GOT3 (cell line): ENCODE data around the gene REEP1.
A peak's percentile ranks its signal among the peaks of the same experiment; 100 is the strongest.

Experiments
- DNase-seq: peaks from one replicate; lab custom pipeline; 2025; ENCODE audit warnings: mixed read lengths; lab: John Stamatoyannopoulos, UW

Gene REEP1

GRCh38 chr2:86305915-86306254, 31.5 kb downstream of the REEP1 start:
- no peak for DNase-seq

- DNase-seq = no peak
Observed at GRCh38 chr2:86305195-86305914, 32.1 kb downstream of the REEP1 start.

- DNase-seq = no peak
Observed at GRCh38 chr2:86304416-86304815, 33.0 kb downstream of the REEP1 start.

DNA sequence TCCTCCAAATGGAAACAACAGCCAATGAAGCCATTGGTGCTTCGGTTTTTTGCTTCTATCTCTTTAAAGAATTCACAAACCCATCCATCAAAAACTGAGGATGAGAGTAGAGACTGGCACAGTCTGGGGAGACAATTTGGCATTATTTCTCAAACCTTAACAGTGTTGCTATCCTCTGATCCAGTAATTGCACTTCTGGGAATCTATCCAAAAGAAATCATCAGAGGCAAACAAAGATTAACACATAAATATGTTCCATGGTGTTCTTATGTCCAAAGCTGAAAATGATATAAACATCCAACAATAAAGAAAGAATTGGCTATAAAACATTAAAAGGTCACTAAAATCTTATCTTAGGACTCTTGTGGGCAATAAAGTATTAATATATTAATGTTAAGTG, 35.1 kb downstream of the REEP1 start:
- no peak for DNase-seq

DNA sequence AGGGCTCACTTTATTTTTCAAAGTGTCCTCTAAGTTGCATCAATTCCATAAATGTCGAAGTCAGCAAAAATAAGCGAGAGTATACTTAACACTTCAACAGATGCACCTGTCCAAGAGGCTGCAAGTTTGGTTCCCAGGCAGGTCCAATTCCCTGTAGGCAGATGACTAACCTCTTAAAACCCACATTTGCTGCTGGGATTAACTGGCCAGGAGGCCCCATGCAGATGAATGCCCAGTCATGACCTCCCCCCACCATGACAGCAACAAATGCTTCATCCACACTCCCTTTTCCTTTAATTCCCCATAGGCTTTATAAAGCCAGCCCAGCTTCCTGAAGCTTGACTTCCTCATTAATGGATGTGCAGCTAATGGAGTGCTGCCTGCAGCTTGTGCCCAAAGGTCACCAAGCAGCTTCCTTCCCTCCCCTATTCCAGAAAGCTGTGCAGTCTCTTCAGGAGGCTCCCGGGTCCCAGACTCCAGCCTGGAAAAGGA, 35.7 kb downstream of the REEP1 start:
- peak; percentile 31 for DNase-seq

DNA sequence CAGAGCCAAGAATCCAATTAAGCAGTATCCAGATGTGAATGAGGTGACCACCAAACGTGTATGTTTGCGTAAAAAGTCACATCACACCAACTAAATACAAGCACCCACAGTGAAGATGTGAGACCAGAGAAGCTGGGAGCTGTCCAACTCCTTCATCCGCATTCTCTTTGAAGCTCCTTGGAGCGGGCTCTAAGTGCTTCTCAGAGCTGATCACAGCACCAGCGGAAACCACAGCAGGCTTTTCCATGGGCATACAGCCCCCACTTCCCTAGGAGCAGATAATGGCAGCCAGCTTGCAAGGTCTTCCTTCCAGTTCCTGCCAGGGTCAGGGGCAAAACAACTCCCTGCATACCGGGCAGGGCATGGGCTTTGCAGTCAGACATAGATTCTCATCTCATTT, 36.4 kb downstream of the REEP1 start:
- no peak for DNase-seq

GRCh38 chr2:86300496-86300895, 36.9 kb downstream of the REEP1 start:
- DNase-seq = no peak

DNA sequence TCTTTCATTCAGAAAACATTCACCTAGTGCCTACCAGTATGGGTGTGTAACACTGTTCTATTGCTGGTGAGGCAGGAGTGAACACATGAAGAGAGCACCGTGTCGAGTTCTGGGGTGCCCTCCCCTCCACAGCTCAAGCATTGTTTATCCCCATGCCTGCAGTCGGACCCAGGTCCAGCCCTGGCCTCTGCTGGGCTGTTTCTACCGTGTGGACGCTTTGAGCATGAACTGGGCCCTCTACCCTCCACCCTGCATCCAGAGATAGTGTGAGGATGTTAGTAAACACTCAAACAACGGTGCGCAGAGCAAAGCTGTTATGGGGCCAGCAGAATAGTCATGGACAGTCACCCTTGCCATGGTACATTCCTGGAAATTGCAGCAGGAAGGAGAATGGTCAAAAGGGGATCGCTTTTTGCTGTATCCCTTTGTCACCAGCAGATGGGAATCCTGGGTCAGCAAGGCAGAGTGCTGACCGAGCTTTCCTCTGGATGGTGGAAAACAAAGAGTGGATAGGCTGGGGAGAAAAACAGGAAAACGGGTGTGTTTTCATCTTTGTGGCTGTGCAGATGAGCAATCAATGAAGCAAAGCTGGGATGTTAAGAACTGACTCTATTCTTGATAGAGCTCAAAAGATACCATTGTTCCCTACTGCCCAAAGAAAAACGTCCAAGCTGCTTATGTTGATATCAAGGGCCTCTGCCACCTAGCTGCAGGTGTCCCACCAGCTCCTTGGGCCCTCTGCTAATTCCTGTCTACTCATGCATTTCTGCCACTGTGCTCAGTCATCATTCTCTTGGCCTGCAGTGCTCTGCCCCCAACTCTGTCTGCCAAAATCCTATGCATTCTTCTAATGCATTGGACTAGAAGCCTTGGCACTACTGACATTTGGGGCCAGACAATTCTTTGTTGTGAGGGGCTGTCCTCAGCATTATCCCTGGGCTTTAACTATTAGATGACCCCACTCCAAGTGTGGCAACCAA, 38.7 kb downstream of the REEP1 start:
- DNase-seq = no peak

DNA sequence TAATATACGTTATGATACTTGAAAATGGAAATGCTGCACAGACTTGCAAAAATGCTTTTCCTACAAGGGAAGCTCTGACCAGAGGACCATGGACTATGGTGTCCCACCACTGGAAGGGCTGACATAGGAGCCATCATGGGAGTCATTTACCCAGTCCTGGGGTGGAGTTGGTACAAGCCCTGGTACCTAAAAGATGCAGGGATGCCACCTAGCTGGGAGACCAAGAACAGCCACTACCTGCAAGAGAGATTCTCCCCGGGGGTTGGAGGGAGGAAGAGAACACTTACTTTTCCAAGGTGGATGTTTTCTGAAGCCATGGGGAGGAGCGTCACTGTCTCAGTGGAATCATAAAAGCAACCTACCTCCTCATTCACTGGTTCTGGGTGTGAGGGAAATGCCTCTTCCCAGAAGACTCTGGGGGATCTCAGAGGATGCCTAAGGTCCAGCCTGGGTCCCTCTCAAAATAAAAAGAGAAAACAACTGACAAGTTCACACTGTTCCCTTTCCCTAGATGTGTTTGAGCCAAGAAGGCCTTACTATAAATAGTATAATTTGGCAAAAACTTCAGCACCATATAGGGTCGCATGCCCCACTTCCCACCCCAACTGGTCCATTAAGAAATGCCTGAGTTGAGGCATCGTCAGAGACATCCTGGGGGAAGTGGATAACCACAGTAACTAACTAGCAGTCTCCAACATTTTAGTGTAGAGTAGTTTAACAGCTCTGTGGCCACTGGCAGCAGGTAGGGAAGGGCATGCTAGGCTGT, 39.9 kb downstream of the REEP1 start:
- DNase-seq = no peak

DNA sequence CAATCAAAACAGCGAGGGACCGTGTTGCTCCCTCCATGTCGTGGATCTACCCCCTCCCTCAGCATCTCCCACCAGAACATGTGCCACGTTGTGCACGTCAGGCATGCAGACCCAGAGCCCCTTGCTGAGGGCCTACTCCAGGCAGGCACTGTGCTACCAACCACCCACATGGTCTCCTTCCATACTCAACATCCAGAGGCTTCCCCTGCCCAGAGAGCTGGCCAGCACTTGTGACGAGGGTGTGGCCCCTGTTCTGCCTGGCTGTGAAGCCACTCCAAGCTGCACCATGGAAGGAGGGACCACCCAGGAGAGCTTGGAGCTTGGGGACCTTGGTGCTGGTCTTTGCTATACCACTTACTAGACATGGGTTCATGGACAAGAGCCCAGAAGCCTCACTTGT, 40.5 kb downstream of the REEP1 start:
- DNase-seq = no peak

DNA sequence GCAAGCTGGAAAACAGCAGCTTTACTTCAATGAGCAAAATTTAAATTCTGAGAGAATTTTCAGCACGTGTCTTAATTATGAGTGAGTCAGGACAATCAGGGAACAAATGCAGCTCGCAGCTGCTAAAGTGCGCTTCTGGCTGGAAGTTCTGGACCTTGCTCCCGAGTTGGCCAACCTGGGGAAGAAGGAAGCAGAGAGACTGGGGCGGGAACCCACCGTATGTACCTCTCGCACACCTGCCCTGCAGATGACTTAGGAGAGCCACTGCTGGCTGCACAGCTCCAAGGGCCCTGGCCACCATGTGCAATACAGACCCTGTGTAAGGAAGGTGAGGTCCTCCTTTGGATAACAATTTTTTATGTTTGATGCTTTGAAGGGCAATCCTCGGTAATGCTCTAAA, 42.4 kb downstream of the REEP1 start:
- no peak for DNase-seq

- no peak for DNase-seq
Observed at GRCh38 chr2:86293612-86294011, 43.8 kb downstream of the REEP1 start.

- DNase-seq = no peak
Observed at GRCh38 chr2:86292571-86293515, 44.6 kb downstream of the REEP1 start.

DNA sequence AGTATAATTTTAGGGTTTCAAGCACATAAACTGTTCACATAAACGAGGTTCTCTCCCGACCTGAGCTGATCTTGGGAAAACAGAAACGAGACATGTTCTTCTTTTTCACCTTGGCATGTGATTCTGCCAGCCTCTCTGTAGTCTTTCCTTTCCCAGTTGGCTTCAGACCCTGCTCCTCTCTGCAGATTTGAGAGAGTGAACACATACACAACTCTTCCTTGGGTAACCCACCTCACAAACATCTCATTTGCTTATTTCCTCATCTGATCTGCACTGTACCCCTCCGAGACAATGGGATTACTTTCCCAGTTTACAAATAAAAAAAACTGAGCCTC, 46.1 kb downstream of the REEP1 start:
- no peak for DNase-seq

- DNase-seq = no peak
Observed at GRCh38 chr2:86290596-86291327, 46.7 kb downstream of the REEP1 start.

DNA sequence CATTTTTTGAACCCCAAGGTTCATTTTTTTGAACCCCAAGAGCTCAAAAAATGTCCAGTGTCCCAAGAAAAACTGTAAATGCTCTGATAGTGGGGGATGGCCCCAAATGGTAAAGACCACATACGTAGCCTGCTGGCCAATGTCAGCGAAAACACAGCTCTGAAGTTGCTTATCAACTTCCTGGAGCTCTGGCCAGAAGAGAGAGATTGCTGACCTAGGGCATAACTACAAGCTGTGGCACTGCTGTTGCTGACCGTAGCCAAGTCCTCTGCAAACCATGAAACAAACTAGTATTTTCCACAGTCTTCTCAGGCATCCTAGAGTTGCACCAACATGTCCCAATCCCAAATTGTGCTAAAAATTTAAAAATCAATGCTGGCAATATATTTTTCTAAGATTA, 50.9 kb downstream of the REEP1 start:
- no peak for DNase-seq

DNA sequence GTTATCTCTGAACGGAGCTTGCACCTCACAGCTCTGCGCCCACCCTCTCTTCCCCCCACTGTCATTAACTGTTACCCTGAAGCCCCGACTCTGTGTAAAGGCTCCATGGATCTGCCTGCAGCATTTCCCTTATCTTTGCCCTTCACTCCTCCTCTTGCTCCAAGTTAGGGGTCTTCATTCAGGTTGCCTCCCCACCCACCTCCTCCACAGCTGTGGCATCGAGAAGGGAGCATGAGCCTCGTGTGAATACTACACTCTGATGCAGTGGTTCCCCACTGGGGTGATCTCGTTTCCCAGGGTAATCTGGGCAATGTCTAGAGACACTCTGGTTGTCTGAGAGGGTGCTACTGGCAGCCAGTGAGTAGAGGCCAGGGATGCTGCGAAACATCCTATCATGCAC, 51.4 kb downstream of the REEP1 start:
- DNase-seq = no peak

DNA sequence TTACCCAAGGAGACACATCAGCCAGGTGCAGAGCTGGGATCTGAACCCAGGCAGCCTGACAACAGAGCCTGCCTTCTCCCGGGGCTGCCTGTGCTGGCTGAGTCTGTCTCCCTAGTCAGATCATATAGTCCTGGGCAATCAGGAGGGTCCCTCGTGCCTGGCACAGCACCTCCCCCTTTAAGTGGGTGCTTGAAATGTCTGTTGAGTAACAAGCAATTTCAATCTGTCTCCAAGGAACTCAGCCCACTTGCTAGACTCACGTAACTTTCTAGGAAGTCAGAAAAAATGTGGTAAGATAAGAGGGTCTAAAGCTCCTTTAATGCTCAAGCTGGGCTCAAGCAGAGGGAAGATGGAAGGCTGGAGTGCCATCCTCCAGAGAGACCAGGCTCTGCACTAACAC, 51.9 kb downstream of the REEP1 start:
- DNase-seq = no peak

- DNase-seq = no peak
Observed at GRCh38 chr2:86284987-86285386, 52.4 kb downstream of the REEP1 start.

GRCh38 chr2:86284401-86284841, 53.0 kb downstream of the REEP1 start:
- no peak for DNase-seq
